Mucosa of descending colon (tissue), 3 donors: ENCODE data around the gene DEPDC4. TPM values are rescaled to one million over a fixed set of nuclear protein-coding genes. Genes with fewer than 3 reads are reported as not detected.

Source experiments
- ATAC-seq: fragments of 200-7000 bp; cut with Tn5 transposase; one replicate; pipeline ENCODE4 v1.9.1; 2020; ENCODE audit warnings: mild to moderate bottlenecking, moderate library complexity
- DNase-seq, 3 donors: peaks; one replicate each; pipeline ENCODE4 v3.0.0-alpha.2; 2020
- H3K36me3 ChIP-seq: fragments of 200-600 bp; one replicate; pipeline ENCODE4 v1.8.0; 2021; ENCODE audit warnings: low read depth, mild to moderate bottlenecking
- H3K4me1 ChIP-seq: fragments of 200-600 bp; one replicate; pipeline ENCODE4 v1.8.0; 2021; ENCODE audit warnings: low read depth, mild to moderate bottlenecking
- H3K4me3 ChIP-seq: fragments of 200-600 bp; one replicate; pipeline ENCODE4 v1.8.0; 2021; ENCODE audit warnings: mild to moderate bottlenecking
- H3K9me3 ChIP-seq: fragments of 200-600 bp; one replicate; pipeline ENCODE4 v1.8.0; 2021; ENCODE audit warnings: mild to moderate bottlenecking
- CTCF ChIP-seq: fragments of 200-600 bp; IDR thresholded peaks from one replicate; pipeline ENCODE4 v1.8.0; 2022; ENCODE audit warnings: antibody characterized with exemption, mild to moderate bottlenecking
- intact Hi-C, 2 donors: fragments of 100-400 bp; cut with DNase I in 1 of 2; cut with micrococcal nuclease in 1 of 2; formaldehyde crosslinking; loops; one replicate each; pipeline versions ENCODE4 v1.11.0 to v1.11.1; 2022; cut with DNase I, micrococcal nuclease
- total RNA-seq, 3 donors: library from RNA; stranded (reverse); fragmentation: NEBNext Ultra II Directional in 2 of 3; extraction: Animal tissue kit (Norgen Biotek cat#: 25700) in 2 of 3; gene quantifications; one replicate each; pipeline versions ENCODE4 v1.2.1 to v1.2.4, GENCODE V29; 2021 to 2023
- donor health status: DM: no; HTN: no; CAD: no; lungs with moderate emphysema.
- donor health status: DM: no; HTN: no; CAD: no.
- donor health status: DM: no; HTN: yes; CAD: no.

The DEPDC4 gene
- total RNA-seq, 3 donors from 2014 or later, result 1.1 to 2.5 (median 2.1) TPM

GRCh38 chr12:100208834-100209233, 58.0 kb downstream of the DEPDC4 start:
- DNase-seq (no peak), ATAC-seq (no peak)
- intact Hi-C loops, result no loop called here
- no peaks in the 10 kb centered on the region for H3K9me3 ChIP-seq
- TF ChIP-seq CTCF, result no peak
- H3K36me3 ChIP-seq, result no peaks in the 10 kb centered on the region
- no peak overlapping the region for H3K4me3 ChIP-seq
- H3K4me1 ChIP-seq, result no peaks in the 10 kb centered on the region

GRCh38 chr12:100207311-100207710, 59.6 kb downstream of the DEPDC4 start:
- no peak for TF ChIP-seq CTCF
- intact Hi-C loops, result no loop called here
- H3K4me1 ChIP-seq, result no peaks in the 10 kb centered on the region
- ATAC-seq (no peak), DNase-seq (no peak)
- no peak overlapping the region for H3K4me3 ChIP-seq
- H3K9me3 ChIP-seq, result no peaks in the 10 kb centered on the region
- no peaks in the 10 kb centered on the region for H3K36me3 ChIP-seq

GRCh38 chr12:100201604-100202423, 65.1 kb downstream of the DEPDC4 start:
- Histone ChIP-seq H3K9me3 (no peaks in the 10 kb centered on the region), H3K4me3 (no peak overlapping the region), H3K36me3 (no peaks in the 10 kb centered on the region), H3K4me1 (peaks cover 11% of the 10 kb centered on the region)
- intact Hi-C loops, result no loop called here
- no peak for ATAC-seq
- TF ChIP-seq CTCF, result no peak
- no peak for DNase-seq

GRCh38 chr12:100200463-100201181, 66.3 kb downstream of the DEPDC4 start, which contains the start of gene ACTR6:
TSS of gene ACTR6 (plus strand) at chr12:100200815. CDS start at chr12:100200852, 37 bp downstream.
- H3K36me3 ChIP-seq, result no peaks in the 10 kb centered on the region
- intact Hi-C loops, result no loop called here
- H3K4me1 ChIP-seq, result peaks cover 11% of the 10 kb centered on the region
- no peaks in the 10 kb centered on the region for H3K9me3 ChIP-seq
- DNase-seq (peak; percentile 96 to 100 (median 97)), ATAC-seq (peak; percentile 91)
- no peak for TF ChIP-seq CTCF
- peak within 1 kb of the TSS; percentile 72 for H3K4me3 ChIP-seq

GRCh38 chr12:100199347-100200149, 67.3 kb downstream of the DEPDC4 start:
- TF ChIP-seq CTCF, result no peak
- Histone ChIP-seq H3K36me3 (no peaks in the 10 kb centered on the region), H3K9me3 (no peaks in the 10 kb centered on the region), H3K4me3 (peak overlapping the region; percentile 72), H3K4me1 (peaks cover 11% of the 10 kb centered on the region)
- DNase-seq (peak; percentile 88 to 93 (median 93)), ATAC-seq (peak; percentile 92)
- intact Hi-C loops, result no loop called here
